GM15510 (cell line): ENCODE data around the gene ZNF346.

Experiments used
- POLR2A ChIP-seq: IDR thresholded peaks from 3 replicates; pipeline ENCODE4 v1.6.1; 2011; ENCODE audit warnings: borderline replicate concordance; ENCODE audit not compliant: insufficient read length; ENCODE audit errors: extremely low read depth

The ZNF346 gene

GRCh38 chr5:177006265-177006972 lies 16.1 kb upstream of the ZNF346 start, which contains the start of gene UIMC1:
TSS of gene UIMC1 (minus strand) at chr5:177006779. CDS start at chr5:176982615, 24,164 bp downstream.
- peak; percentile 57 for TF ChIP-seq POLR2A

GRCh38 chr5:177008716-177009115 lies 13.8 kb upstream of the ZNF346 start:
- TF ChIP-seq POLR2A, result no peak

GRCh38 chr5:177010153-177010552 lies 12.3 kb upstream of the ZNF346 start:
- no peak for TF ChIP-seq POLR2A

GRCh38 chr5:177015156-177015555 lies 7.3 kb upstream of the ZNF346 start:
- TF ChIP-seq POLR2A, result no peak

GRCh38 chr5:177018341-177018740 lies 4.2 kb upstream of the ZNF346 start:
- TF ChIP-seq POLR2A, result no peak

GRCh38 chr5:177020033-177020432 lies 2.5 kb upstream of the ZNF346 start:
- TF ChIP-seq POLR2A, result no peak

- no peak for TF ChIP-seq POLR2A
Measured at GRCh38 chr5:177023303-177023664, 788 bp downstream of the ZNF346 start.

GRCh38 chr5:177024559-177024958 lies 2.1 kb downstream of the ZNF346 start:
- TF ChIP-seq POLR2A, result no peak

- no peak for TF ChIP-seq POLR2A
Measured at GRCh38 chr5:177025101-177025601, 2.7 kb downstream of the ZNF346 start.

- TF ChIP-seq POLR2A, result no peak
Measured at GRCh38 chr5:177027665-177028064, 5.2 kb downstream of the ZNF346 start.

GRCh38 chr5:177029498-177029897 lies 7.0 kb downstream of the ZNF346 start:
- TF ChIP-seq POLR2A, result no peak

- no peak for TF ChIP-seq POLR2A
Measured at GRCh38 chr5:177035976-177036375, 13.5 kb downstream of the ZNF346 start.

GRCh38 chr5:177036443-177036842 lies 13.9 kb downstream of the ZNF346 start:
- no peak for TF ChIP-seq POLR2A

- TF ChIP-seq POLR2A, result no peak
Measured at GRCh38 chr5:177036921-177037320, 14.4 kb downstream of the ZNF346 start.

- no peak for TF ChIP-seq POLR2A
Measured at GRCh38 chr5:177040814-177041420, 18.4 kb downstream of the ZNF346 start.

GRCh38 chr5:177041936-177042335 lies 19.4 kb downstream of the ZNF346 start:
- no peak for TF ChIP-seq POLR2A
